SK-N-MC (cell line): ENCODE results near the gene LGALS7B.

ENCODE experiments used
- EZH2 ChIP-seq: fragments of 200-600 bp; sonication (generic); IDR thresholded peaks from one replicate; pipeline ENCODE4 v1.6.1; 2017; ENCODE audit warnings: antibody characterized with exemption
- FOXP2 ChIP-seq: optimal IDR thresholded peaks from 2 replicates; pipeline ENCODE3; 2011; ENCODE audit warnings: mild to moderate bottlenecking, moderate library complexity; ENCODE audit not compliant: insufficient read depth; ENCODE audit errors: extremely low read length, control extremely low read depth
- POLR2AphosphoS5 ChIP-seq: IDR thresholded peaks from 2 replicates; pipeline ENCODE4 v1.6.1; 2012; ENCODE audit warnings: mild to moderate bottlenecking, low read depth, low read length, borderline replicate concordance

GRCh38 chr19:38786572-38787265 lies 2.3 kb upstream of the LGALS7B start:
- TF ChIP-seq EZH2 (no peak), POLR2AphosphoS5 (no peak), FOXP2 (no peak)
